AG09309 (cell line): Measurements from ENCODE around the gene JAGN1.
"Not testable (repeated sequence)": the region's sequence is repeated elsewhere in the genome, so short reads cannot be mapped to it uniquely, and the experiment has no call there.

ENCODE experiments used
- DNase-seq: peaks from one replicate; pipeline ENCODE4 v3.0.0-alpha.2; 2010; ENCODE audit warnings: low read depth
- H3K4me3 ChIP-seq: 2 replicates; pipeline ENCODE4 v1.5.1; 2011; ENCODE audit warnings: mild to moderate bottlenecking, low read depth, low read length, moderate library complexity; ENCODE audit not compliant: control insufficient read depth
- TF ChIP-seq, protein P1 (sequence below): IDR thresholded peaks from 2 replicates; pipeline ENCODE4 v1.5.1; 2011; ENCODE audit warnings: mild to moderate bottlenecking, low read depth, low read length, inconsistent platforms; ENCODE audit not compliant: insufficient read depth, control insufficient read depth; ENCODE audit errors: missing control alignments

The JAGN1 gene

GRCh38 chr3:9852528-9852927 lies 37.9 kb upstream of the JAGN1 start:
- no peak overlapping the region for H3K4me3 ChIP-seq
- no peak for DNase-seq
- TF ChIP-seq, protein P1, sequence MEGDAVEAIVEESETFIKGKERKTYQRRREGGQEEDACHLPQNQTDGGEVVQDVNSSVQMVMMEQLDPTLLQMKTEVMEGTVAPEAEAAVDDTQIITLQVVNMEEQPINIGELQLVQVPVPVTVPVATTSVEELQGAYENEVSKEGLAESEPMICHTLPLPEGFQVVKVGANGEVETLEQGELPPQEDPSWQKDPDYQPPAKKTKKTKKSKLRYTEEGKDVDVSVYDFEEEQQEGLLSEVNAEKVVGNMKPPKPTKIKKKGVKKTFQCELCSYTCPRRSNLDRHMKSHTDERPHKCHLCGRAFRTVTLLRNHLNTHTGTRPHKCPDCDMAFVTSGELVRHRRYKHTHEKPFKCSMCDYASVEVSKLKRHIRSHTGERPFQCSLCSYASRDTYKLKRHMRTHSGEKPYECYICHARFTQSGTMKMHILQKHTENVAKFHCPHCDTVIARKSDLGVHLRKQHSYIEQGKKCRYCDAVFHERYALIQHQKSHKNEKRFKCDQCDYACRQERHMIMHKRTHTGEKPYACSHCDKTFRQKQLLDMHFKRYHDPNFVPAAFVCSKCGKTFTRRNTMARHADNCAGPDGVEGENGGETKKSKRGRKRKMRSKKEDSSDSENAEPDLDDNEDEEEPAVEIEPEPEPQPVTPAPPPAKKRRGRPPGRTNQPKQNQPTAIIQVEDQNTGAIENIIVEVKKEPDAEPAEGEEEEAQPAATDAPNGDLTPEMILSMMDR = no peak

DNA sequence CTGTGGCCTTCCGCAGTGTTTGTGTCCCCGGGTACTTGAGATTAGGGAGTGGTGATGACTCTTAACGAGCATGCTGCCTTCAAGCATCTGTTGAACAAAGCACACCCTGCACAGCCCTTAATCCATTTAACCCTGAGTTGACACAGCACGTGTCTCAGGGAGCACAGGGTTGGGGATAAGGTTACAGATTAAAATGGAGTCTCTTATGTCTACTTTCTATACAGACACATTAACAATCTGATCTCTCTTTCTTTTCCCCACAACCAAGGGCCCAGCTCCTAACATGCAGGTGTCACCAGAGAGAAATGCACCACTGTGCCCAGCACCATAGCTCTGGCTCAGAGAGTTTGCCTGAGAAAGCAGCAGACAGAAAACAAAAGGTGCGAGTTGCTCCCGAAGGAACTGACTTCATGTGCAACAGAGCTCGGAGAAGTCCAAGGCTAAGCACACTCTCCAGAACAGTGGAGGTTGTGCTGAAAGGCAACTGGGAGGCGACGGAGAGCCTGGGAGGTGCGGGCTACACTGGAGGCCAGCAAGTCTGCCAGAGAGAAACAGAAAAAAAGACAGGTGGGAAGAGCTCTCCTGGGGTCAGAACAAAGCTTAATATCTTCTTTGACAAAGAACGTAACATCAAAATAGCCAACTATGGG lies 36.0 kb upstream of the JAGN1 start:
- DNase-seq, H3K4me3 ChIP-seq: not testable (repeated sequence)

- TF ChIP-seq, protein P1 = no peak
- no peak overlapping the region for H3K4me3 ChIP-seq
- DNase-seq = no peak
Observed at GRCh38 chr3:9855594-9855993, 34.8 kb upstream of the JAGN1 start.

- TF ChIP-seq, protein P1 = no peak
- no peak for DNase-seq
- H3K4me3 ChIP-seq = no peak overlapping the region
Observed at GRCh38 chr3:9859530-9860025, 30.8 kb upstream of the JAGN1 start.

DNA sequence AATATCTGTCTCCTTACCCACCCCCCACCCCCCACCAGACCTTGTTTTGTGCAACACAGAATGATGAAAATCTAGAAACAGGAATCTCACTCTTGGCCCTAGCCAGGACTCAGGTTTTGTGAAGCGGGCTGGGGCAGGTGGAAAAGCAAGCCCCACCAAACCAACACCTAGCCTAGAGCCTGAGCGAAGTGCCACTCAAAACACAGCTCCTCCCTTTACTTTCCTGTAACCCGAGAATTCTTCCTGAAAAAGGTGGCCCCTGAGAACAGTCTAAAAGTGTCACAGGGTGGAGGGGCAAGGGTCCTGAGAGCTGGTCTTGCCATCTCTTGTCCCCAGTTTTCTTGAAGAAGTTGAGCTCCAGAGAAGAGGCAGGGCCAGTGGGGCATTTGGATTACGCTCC lies 29.2 kb upstream of the JAGN1 start:
- no peak overlapping the region for H3K4me3 ChIP-seq
- TF ChIP-seq, protein P1 = no peak
- no peak for DNase-seq

- H3K4me3 ChIP-seq = no peak overlapping the region
- DNase-seq = no peak
- TF ChIP-seq, protein P1 = no peak
Observed at GRCh38 chr3:9861626-9862130, 28.7 kb upstream of the JAGN1 start.

- no peak for DNase-seq
- H3K4me3 ChIP-seq = no peak overlapping the region; the same call in 1 of the 2 replicates
- TF ChIP-seq, protein P1 = peak; percentile 29
Observed at GRCh38 chr3:9862391-9863057, 27.9 kb upstream of the JAGN1 start.
